ENCODE results near the gene CRYBG1. TPM values are rescaled to one million over a fixed set of nuclear protein-coding genes. Genes with fewer than 3 reads are reported as not detected.

The CRYBG1 gene
- total RNA-seq, 1 experiment from 2014 or later, result 5.7 TPM

- Histone ChIP-seq H2AK5ac (ENCODE audit: insufficient read length, low read length) (no peak overlapping the region), H3K56ac (ENCODE audit: insufficient read length, low read depth, low read length) (no peak overlapping the region), H3K27ac (ENCODE audit: insufficient read length, low read depth, low read length) (no peak overlapping the region), H3K23ac (ENCODE audit: insufficient read length, low read depth, low read length) (no peak overlapping the region), H3K9ac (ENCODE audit: extremely low read depth, insufficient read length, low read length) (no peak overlapping the region), H4K8ac (replicated peaks; ENCODE audit: insufficient read length, low read depth, low read length) (no peak overlapping the region), H2AFZ (ENCODE audit: low read length) (no peak overlapping the region), H2BK5ac (ENCODE audit: insufficient read length, low read length) (no peak overlapping the region), H2BK12ac (ENCODE audit: insufficient read length, low read depth, low read length) (no peak overlapping the region), H3T11ph (ENCODE audit: low read length) (no peak overlapping the region), H3K79me1 (ENCODE audit: insufficient read depth, low read depth, low read length, poor library complexity, severe bottlenecking) (no peaks in the 10 kb centered on the region), H2BK15ac (ENCODE audit: low read depth, low read length) (no peak overlapping the region), H3K18ac (ENCODE audit: insufficient read length, low read depth, low read length) (no peak overlapping the region), H3K23me2 (ENCODE audit: insufficient read length, low read depth, low read length, poor library complexity, severe bottlenecking) (no peaks in the 10 kb centered on the region), H3K14ac (ENCODE audit: insufficient read depth, low read length) (no peak overlapping the region), H4K20me1 (ENCODE audit: control insufficient read depth, insufficient read depth, insufficient read length) (no peaks in the 10 kb centered on the region), H2BK20ac (ENCODE audit: low read depth, low read length, poor library complexity, severe bottlenecking) (no peak overlapping the region), H3K9me3 (ENCODE audit: control insufficient read depth, low read depth, low read length) (no peaks in the 10 kb centered on the region), H3K4ac (ENCODE audit: low read depth, low read length) (no peak overlapping the region), H3K4me2 (ENCODE audit: insufficient read depth, insufficient read length, low read length) (no peak overlapping the region), H4K91ac (ENCODE audit: insufficient read length, low read depth, low read length) (no peak overlapping the region), H3K4me1 (ENCODE audit: insufficient read depth, low read length) (no peaks in the 10 kb centered on the region), H4K5ac (ENCODE audit: insufficient read length, low read depth, low read length) (no peak overlapping the region), H3K79me2 (ENCODE audit: insufficient read depth, low read length) (no peaks in the 10 kb centered on the region), H2BK120ac (ENCODE audit: low read depth, low read length, poor library complexity, severe bottlenecking) (no peak overlapping the region), H3K27me3 (ENCODE audit: insufficient read depth, low read length) (no peaks in the 10 kb centered on the region)
- H3K4me3 Mint-ChIP-seq, result no peak overlapping the region
- H3K36me3 Mint-ChIP-seq (ENCODE audit: insufficient read depth in 1 of 3, low read depth in 3 of 3), result peaks cover 0 to 8% (median 7%) of the 10 kb centered on the region in 3 experiments; a peak in 3 of 7 replicates
- H3K27me3 Mint-ChIP-seq (ENCODE audit: low read depth), result no peaks in the 10 kb centered on the region
- H3K9me3 Mint-ChIP-seq, result no peaks in the 10 kb centered on the region
- H3K4me1 Mint-ChIP-seq, result peaks cover 6 to 12% of the 10 kb centered on the region in 2 experiments; a peak in 3 of 4 replicates
- TF ChIP-seq CTCF (conservative IDR thresholded peaks at IDR 0.05), result no peak
- no peak for DNase-seq
- no CpG with 5 or more reads among the region's 2 CpGs for WGBS (ENCODE audit: extremely low coverage, insufficient read length, low lambda C conversion rate)
- H3K27ac Mint-ChIP-seq, result no peak overlapping the region
Observed at GRCh38 chr6:106557837-106558236, 197.3 kb downstream of the CRYBG1 start.
